DND-41 (cell line): Measurements from ENCODE around the gene MFAP2.

Experiments used
- EZH2 ChIP-seq: IDR thresholded peaks from 3 replicates; pipeline ENCODE4 v1.6.1; 2012; ENCODE audit warnings: borderline replicate concordance, low read depth, mild to moderate bottlenecking, moderate library complexity, low read length, inconsistent platforms; ENCODE audit not compliant: severe bottlenecking
- TF ChIP-seq, protein P1 (sequence below): IDR thresholded peaks from 2 replicates; pipeline ENCODE4 v1.5.1; 2012; ENCODE audit warnings: borderline replicate concordance, low read length, moderate library complexity, mild to moderate bottlenecking; ENCODE audit not compliant: poor library complexity, severe bottlenecking; ENCODE audit errors: extremely low read depth

DNA sequence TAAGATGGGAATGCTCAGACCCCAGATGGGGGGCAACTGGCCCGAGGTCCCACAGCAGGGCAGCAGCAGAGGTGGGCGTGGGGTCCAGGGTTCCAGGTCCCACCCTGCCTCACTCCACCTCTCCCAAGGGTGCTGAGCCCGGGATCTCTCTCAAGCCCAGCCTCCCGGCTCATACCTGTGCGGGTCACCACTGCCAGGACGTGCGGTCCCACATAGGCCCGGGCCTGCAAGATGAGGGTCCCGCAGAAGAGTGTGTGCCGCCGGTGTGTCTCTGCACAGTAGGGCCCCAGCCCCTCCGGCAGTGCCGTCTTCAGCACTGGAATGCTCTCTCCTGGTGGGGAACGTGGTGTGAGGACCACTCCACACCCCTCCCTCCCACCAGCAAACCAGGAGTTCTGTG is 16.4 kb upstream of the MFAP2 start:
- TF ChIP-seq, protein P1, sequence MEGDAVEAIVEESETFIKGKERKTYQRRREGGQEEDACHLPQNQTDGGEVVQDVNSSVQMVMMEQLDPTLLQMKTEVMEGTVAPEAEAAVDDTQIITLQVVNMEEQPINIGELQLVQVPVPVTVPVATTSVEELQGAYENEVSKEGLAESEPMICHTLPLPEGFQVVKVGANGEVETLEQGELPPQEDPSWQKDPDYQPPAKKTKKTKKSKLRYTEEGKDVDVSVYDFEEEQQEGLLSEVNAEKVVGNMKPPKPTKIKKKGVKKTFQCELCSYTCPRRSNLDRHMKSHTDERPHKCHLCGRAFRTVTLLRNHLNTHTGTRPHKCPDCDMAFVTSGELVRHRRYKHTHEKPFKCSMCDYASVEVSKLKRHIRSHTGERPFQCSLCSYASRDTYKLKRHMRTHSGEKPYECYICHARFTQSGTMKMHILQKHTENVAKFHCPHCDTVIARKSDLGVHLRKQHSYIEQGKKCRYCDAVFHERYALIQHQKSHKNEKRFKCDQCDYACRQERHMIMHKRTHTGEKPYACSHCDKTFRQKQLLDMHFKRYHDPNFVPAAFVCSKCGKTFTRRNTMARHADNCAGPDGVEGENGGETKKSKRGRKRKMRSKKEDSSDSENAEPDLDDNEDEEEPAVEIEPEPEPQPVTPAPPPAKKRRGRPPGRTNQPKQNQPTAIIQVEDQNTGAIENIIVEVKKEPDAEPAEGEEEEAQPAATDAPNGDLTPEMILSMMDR: no peak
- TF ChIP-seq EZH2: no peak
